ENCODE measurements around the gene LARP4B. TPM values are rescaled to one million over a fixed set of nuclear protein-coding genes. Genes with fewer than 3 reads are reported as not detected.
A peak's percentile ranks its signal among the peaks of the same experiment; 100 is the strongest.

Gene LARP4B
- total and polyA plus RNA-seq, 2 of the 13 experiments (the other 11 are each of a cell fraction or from before 2014, with no cell fraction given) = 19.5 to 30.2 TPM

DNA sequence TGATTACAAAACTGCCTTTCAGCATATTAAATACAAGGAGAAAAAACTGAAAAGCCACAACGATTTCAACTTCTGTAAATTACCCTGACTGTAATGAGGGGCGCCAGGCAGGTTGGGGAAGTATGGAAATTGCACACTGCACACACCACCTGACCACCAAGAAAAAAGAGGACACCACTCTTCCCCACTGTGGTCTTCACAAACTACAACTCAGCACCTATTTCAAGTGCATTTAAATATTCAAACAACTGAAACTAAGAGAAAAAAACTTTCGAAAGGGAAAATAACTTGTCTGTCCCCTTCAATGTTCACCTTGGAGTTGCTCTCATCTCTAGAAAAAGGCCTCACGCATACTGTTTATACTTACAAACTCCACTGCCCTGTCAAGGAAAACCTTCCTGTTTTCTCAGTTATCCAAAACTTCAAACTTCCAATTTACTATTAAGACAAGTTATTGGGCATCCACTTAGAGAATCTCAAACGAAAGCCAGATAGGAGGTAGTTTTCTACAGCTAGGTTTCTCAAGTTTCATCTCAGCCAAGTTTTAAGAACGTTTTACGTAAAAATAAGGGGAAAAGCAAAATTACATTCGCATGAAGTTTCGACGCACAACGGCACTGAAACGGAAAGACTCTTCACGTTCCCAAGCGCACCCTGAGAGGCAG, 1.4 kb downstream of the LARP4B start:
- Histone ChIP-seq H3K4me1 (ENCODE audit: insufficient read depth, low read length) (peaks cover 65% of the 10 kb centered on the region), H3K9ac (ENCODE audit: insufficient read depth, low read depth, low read length) (peak overlapping the region; percentile 86), H3K27me3 (ENCODE audit: control insufficient read depth in 1 of 2, insufficient read depth in 2 of 2, low read length in 2 of 2) (peaks cover 0 to 3% of the 10 kb centered on the region in 2 experiments; a peak in 1 of 5 replicates), H3K79me2 (ENCODE audit: insufficient read depth, low read length) (peaks cover 57% of the 10 kb centered on the region), H3K4me2 (ENCODE audit: low read depth, low read length) (peak overlapping the region; percentile 76), H3K9me3 (ENCODE audit: low read length) (no peaks in the 10 kb centered on the region), H3K36me3 (replicated peaks in 1 of 2; ENCODE audit: control insufficient read depth in 1 of 2, insufficient read depth in 2 of 2, low read length in 2 of 2) (peaks cover 2 to 14% of the 10 kb centered on the region in 2 experiments; a peak in 2 of 5 replicates), H3K4me3 (replicated peaks in 1 of 3; ENCODE audit: insufficient read depth in 1 of 3, low read depth in 2 of 3, low read length in 3 of 3) (peak overlapping the region; percentile 83 to 88 (median 87)), H3K27ac (ENCODE audit: extremely low read length, insufficient read depth, low read length) (peak overlapping the region; percentile 76), H4K20me1 (ENCODE audit: insufficient read depth, low read length) (peaks cover 55% of the 10 kb centered on the region), H2AFZ (ENCODE audit: low read length) (no peak overlapping the region)
- intact Hi-C loops (cut with micrococcal nuclease; ENCODE audit: unreplicated experiment) = loop anchor here (2.0 kb wide), 3 partner anchors 41 to 119 kb away; partner anchors contain the start of genes GTPBP4 and IDI1
- BruUV-seq (replicated peaks) = TSS peak; percentile 42
- in situ Hi-C loops (cut with HindIII; ENCODE audit: extremely low pct_ligation_motif_present, low pct_unique_long_range_greater_than_20kb) = loop anchor here (10.0 kb wide), 1 partner anchor 55 kb away; the partner anchor contains the start of gene GTPBP4
- FAIRE-seq (no peak), DNase-seq (ENCODE audit: low spot score) (no peak), ATAC-seq (no peak)
- POLR2A ChIA-PET = interaction anchor here (2.2 kb wide), 1 partner anchor 119 kb away, joined by 15 read pairs; the partner anchor contains the start of gene IDI1
- no peak for TF ChIP-seq ZSCAN25 (CRISPR knock-in tag; IDR thresholded peaks at IDR 0.05)
- no peak for TF ChIP-seq ZNF678 (CRISPR knock-in tag; IDR thresholded peaks at IDR 0.05)
- no peak for TF ChIP-seq JUNB (CRISPR knock-in tag; IDR thresholded peaks at IDR 0.05; ENCODE audit: borderline replicate concordance)
- TF ChIP-seq ZNF10 (CRISPR knock-in tag; IDR thresholded peaks at IDR 0.05; ENCODE audit: borderline replicate concordance, low read depth) = no peak
- TF ChIP-seq TGIF2 (CRISPR knock-in tag; IDR thresholded peaks at IDR 0.05) = peak; percentile 39; the same call in 1 of the 2 replicates
- TF ChIP-seq GATAD1 (CRISPR knock-in tag; IDR thresholded peaks at IDR 0.05) = peak; percentile 6; the same call in 1 of the 2 replicates
- no peak for TF ChIP-seq ARNTL (CRISPR knock-in tag; IDR thresholded peaks at IDR 0.05)
- TF ChIP-seq, protein P1, sequence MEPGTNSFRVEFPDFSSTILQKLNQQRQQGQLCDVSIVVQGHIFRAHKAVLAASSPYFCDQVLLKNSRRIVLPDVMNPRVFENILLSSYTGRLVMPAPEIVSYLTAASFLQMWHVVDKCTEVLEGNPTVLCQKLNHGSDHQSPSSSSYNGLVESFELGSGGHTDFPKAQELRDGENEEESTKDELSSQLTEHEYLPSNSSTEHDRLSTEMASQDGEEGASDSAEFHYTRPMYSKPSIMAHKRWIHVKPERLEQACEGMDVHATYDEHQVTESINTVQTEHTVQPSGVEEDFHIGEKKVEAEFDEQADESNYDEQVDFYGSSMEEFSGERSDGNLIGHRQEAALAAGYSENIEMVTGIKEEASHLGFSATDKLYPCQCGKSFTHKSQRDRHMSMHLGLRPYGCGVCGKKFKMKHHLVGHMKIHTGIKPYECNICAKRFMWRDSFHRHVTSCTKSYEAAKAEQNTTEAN (CRISPR knock-in tag; conservative IDR thresholded peaks at IDR 0.05) = no peak
- TF ChIP-seq ARHGAP35 (CRISPR knock-in tag; IDR thresholded peaks at IDR 0.05; ENCODE audit: borderline replicate concordance) = no peak
- TF ChIP-seq JARID2 (CRISPR knock-in tag; IDR thresholded peaks at IDR 0.05; ENCODE audit: insufficient replicate concordance) = no peak
- TF ChIP-seq CENPBD1 (CRISPR knock-in tag; IDR thresholded peaks at IDR 0.05; ENCODE audit: borderline replicate concordance, low read depth) = no peak
- no peak for TF ChIP-seq ZNF564 (CRISPR knock-in tag; IDR thresholded peaks at IDR 0.05)
- no peak for TF ChIP-seq ZNF275 (CRISPR knock-in tag; IDR thresholded peaks at IDR 0.05; ENCODE audit: borderline replicate concordance)
- TF ChIP-seq ZNF761 (CRISPR knock-in tag; conservative IDR thresholded peaks at IDR 0.05) = no peak
- TF ChIP-seq RELA (CRISPR knock-in tag; IDR thresholded peaks at IDR 0.05) = no peak
- no peak for TF ChIP-seq ZSCAN30 (CRISPR knock-in tag; IDR thresholded peaks at IDR 0.05)
- TF ChIP-seq ZNF24 (IDR thresholded peaks at IDR 0.05) = no peak
- 3% methylated on average over 14 of the region's 14 CpGs for WGBS (ENCODE audit: low lambda C conversion rate)
- CTCF ChIA-PET (ENCODE audit: low intra/inter-chr PET ratio, low total read pairs) = no interaction called here
